ENCODE results near the gene PREP.
"Not testable (repeated sequence)": the region's sequence is repeated elsewhere in the genome, so short reads cannot be mapped to it uniquely, and the experiment has no call there.

PREP gene

GRCh38 chr6:105402939-105403935 lies at the start of gene PREP:
Gene PREP, minus strand, starts transcription at chr6:105403082. Its CDS starts 191 bp downstream, at chr6:105402891.
- peak; percentile 18 for DNase-seq

- DNase-seq = no peak
These were observed 49.5 kb upstream of the PREP start for GRCh38 chr6:105452376-105452775.

GRCh38 chr6:105449756-105450390 lies 47.0 kb upstream of the PREP start:
- no peak for DNase-seq

GRCh38 chr6:105445481-105445880 lies 42.6 kb upstream of the PREP start:
- no peak for DNase-seq

- no peak for DNase-seq
These were observed 41.1 kb upstream of the PREP start for GRCh38 chr6:105443941-105444340.

- no peak for DNase-seq
These were observed 39.5 kb upstream of the PREP start for GRCh38 chr6:105442369-105442768.

- DNase-seq = no peak
These were observed 34.4 kb upstream of the PREP start for GRCh38 chr6:105437236-105437635.

- no peak for DNase-seq
These were observed 30.8 kb upstream of the PREP start for GRCh38 chr6:105433723-105434122.

- DNase-seq = no peak
These were observed 29.9 kb upstream of the PREP start for GRCh38 chr6:105432797-105433196.

- no peak for DNase-seq
These were observed 28.3 kb upstream of the PREP start for GRCh38 chr6:105431226-105431625.

GRCh38 chr6:105430685-105431084 lies 27.8 kb upstream of the PREP start:
- DNase-seq = no peak

GRCh38 chr6:105429676-105430075 lies 26.8 kb upstream of the PREP start:
- no peak for DNase-seq

GRCh38 chr6:105428342-105428957 lies 25.6 kb upstream of the PREP start:
- DNase-seq = no peak

GRCh38 chr6:105424175-105424783 lies 21.4 kb upstream of the PREP start:
- no peak for DNase-seq

- DNase-seq = not testable (repeated sequence)
These were observed 14.1 kb upstream of the PREP start for GRCh38 chr6:105416971-105417370.

- no peak for DNase-seq
These were observed 6.9 kb upstream of the PREP start for GRCh38 chr6:105409734-105410133.

GRCh38 chr6:105402090-105402938 lies 568 bp downstream of the PREP start:
- DNase-seq = no peak

- DNase-seq = no peak
These were observed 1.4 kb downstream of the PREP start for GRCh38 chr6:105401247-105402089.

- no peak for DNase-seq
These were observed 2.4 kb downstream of the PREP start for GRCh38 chr6:105400501-105400900.

- no peak for DNase-seq
These were observed 4.0 kb downstream of the PREP start for GRCh38 chr6:105398859-105399258.

- no peak for DNase-seq
These were observed 4.9 kb downstream of the PREP start for GRCh38 chr6:105397987-105398386.

Measured in NCI-H2081 treated with DMSO at 0.1 percent for 48 hours (cell line).